IMR-90 (cell line): Measurements from ENCODE around the gene MID2. TPM values are rescaled to one million over a fixed set of nuclear protein-coding genes. Genes with fewer than 3 reads are reported as not detected.
"Not testable (repeated sequence)": the region's sequence is repeated elsewhere in the genome, so short reads cannot be mapped to it uniquely, and the experiment has no call there.

Experiments
- ATAC-seq: fragments of 200-7000 bp; cut with Tn5 transposase; 2 replicates; pipeline ENCODE4 v1.9.1; 2020; ENCODE audit warnings: low read depth, mild to moderate bottlenecking, moderate library complexity
- BruUV-seq: library from RNA; stranded (reverse); fragments of 400-500 nt; replicated peaks from 2 replicates; lab custom pipeline; 2021; lab: Mats Ljungman, UMichigan
- CTCF ChIA-PET: fragments of 300-600 bp; formaldehyde crosslinking; extraction: SDS; loops from one replicate; lab custom pipeline; 2021; ENCODE audit warnings: antibody characterized with exemption; lab: Yijun Ruan, JAX
- POLR2A ChIA-PET: fragments of 300-600 bp; sonication (Branson Sonifier 250); formaldehyde crosslinking; loops from one replicate; lab custom pipeline; 2022; ENCODE audit warnings: antibody characterized with exemption; ENCODE audit not compliant: unreplicated experiment; lab: Charles Lee
- DNase-seq: peaks from one replicate; pipeline ENCODE4 v3.0.0; 2013
- H2AFZ ChIP-seq: replicated peaks from 2 replicates; pipeline ENCODE3; 2013; ENCODE audit warnings: low read length, mild to moderate bottlenecking; ENCODE audit not compliant: poor library complexity
- H2AK5ac ChIP-seq: 2 replicates; pipeline ENCODE4 v1.6.1; 2013; ENCODE audit warnings: low read depth, low read length, inconsistent platforms
- H2AK9ac ChIP-seq: replicated peaks from 2 replicates; pipeline ENCODE3; 2013; ENCODE audit warnings: mild to moderate bottlenecking, low read depth, low read length, moderate library complexity; ENCODE audit not compliant: poor library complexity
- H2BK120ac ChIP-seq: 2 replicates; pipeline ENCODE4 v1.6.1; 2013; ENCODE audit warnings: low read depth, low read length, inconsistent platforms
- H2BK15ac ChIP-seq: 3 replicates; pipeline ENCODE4 v1.6.1; 2013; ENCODE audit warnings: low read depth, low read length, inconsistent platforms
- H2BK20ac ChIP-seq: 2 replicates; pipeline ENCODE4 v1.6.1; 2013; ENCODE audit warnings: low read depth, mild to moderate bottlenecking, inconsistent platforms, low read length, moderate library complexity
- H2BK5ac ChIP-seq: 2 replicates; pipeline ENCODE4 v1.6.1; 2013; ENCODE audit warnings: mild to moderate bottlenecking, low read depth, low read length, inconsistent platforms; ENCODE audit not compliant: poor library complexity, severe bottlenecking
- H3K14ac ChIP-seq: replicated peaks from 2 replicates; pipeline ENCODE4 v1.6.1; 2013; ENCODE audit warnings: low read depth, low read length, inconsistent platforms
- H3K18ac ChIP-seq: 2 replicates; pipeline ENCODE4 v1.6.1; 2013; ENCODE audit warnings: low read depth, low read length, control low read depth
- H3K23ac ChIP-seq: 2 replicates; pipeline ENCODE4 v1.6.1; 2013; ENCODE audit warnings: low read depth, low read length, inconsistent platforms
- H3K27ac ChIP-seq: 2 replicates; pipeline ENCODE4 v1.5.1; 2013; ENCODE audit warnings: mild to moderate bottlenecking, control low read depth, low read length; ENCODE audit not compliant: insufficient read depth
- H3K27me3 ChIP-seq: 2 replicates; pipeline ENCODE4 v1.6.1; 2013; ENCODE audit warnings: low read length; ENCODE audit not compliant: control insufficient read depth, insufficient read depth
- H3K36me3 ChIP-seq: 2 replicates; pipeline ENCODE4 v1.6.1; 2013; ENCODE audit warnings: low read length, mixed read lengths; ENCODE audit not compliant: control insufficient read depth, insufficient read depth
- H3K4ac ChIP-seq: 2 replicates; pipeline ENCODE4 v1.6.1; 2013; ENCODE audit warnings: low read depth, low read length, inconsistent platforms
- H3K4me1 ChIP-seq: 2 replicates; pipeline ENCODE4 v1.6.1; 2013; ENCODE audit warnings: low read length, mixed read lengths; ENCODE audit not compliant: control insufficient read depth, insufficient read depth
- H3K4me2 ChIP-seq: 2 replicates; pipeline ENCODE4 v1.6.1; 2013; ENCODE audit warnings: low read depth, mild to moderate bottlenecking, control low read depth, low read length, moderate library complexity
- H3K4me3 ChIP-seq: 2 replicates; pipeline ENCODE4 v1.5.1; 2013; ENCODE audit warnings: low read depth, mild to moderate bottlenecking, control low read depth, low read length, moderate library complexity; ENCODE audit not compliant: insufficient read depth
- H3K56ac ChIP-seq: 2 replicates; pipeline ENCODE4 v1.6.1; 2013; ENCODE audit warnings: low read length, inconsistent platforms; ENCODE audit not compliant: insufficient read depth; ENCODE audit errors: extremely low read depth
- H3K79me1 ChIP-seq, 2 experiments: 2 replicates each; pipeline ENCODE4 v1.6.1; 2013; ENCODE audit warnings: low read length in 2 of 2, inconsistent platforms in 1 of 2, low read depth in 1 of 2
- H3K9ac ChIP-seq: 2 replicates; pipeline ENCODE4 v1.6.1; 2013; ENCODE audit warnings: low read depth, low read length, control low read depth
- H3K9me1 ChIP-seq: 2 replicates; pipeline ENCODE4 v1.6.1; 2013; ENCODE audit warnings: low read length, inconsistent platforms; ENCODE audit not compliant: insufficient read depth
- H3K9me3 ChIP-seq: 2 replicates; pipeline ENCODE4 v1.6.1; 2013; ENCODE audit warnings: low read length; ENCODE audit not compliant: control insufficient read depth, insufficient read depth
- H4K20me1 ChIP-seq: 2 replicates; pipeline ENCODE4 v1.6.1; 2013; ENCODE audit warnings: low read length, inconsistent platforms; ENCODE audit not compliant: insufficient read depth
- H4K5ac ChIP-seq: 2 replicates; pipeline ENCODE4 v1.6.1; 2013; ENCODE audit warnings: mild to moderate bottlenecking, low read depth, low read length, control low read depth
- H4K8ac ChIP-seq, 2 experiments: 2 replicates each; pipeline ENCODE4 v1.6.1; 2013; ENCODE audit warnings: low read depth in 2 of 2, low read length in 2 of 2, control low read depth in 1 of 2, inconsistent platforms in 1 of 2
- H4K91ac ChIP-seq: 2 replicates; pipeline ENCODE4 v1.6.1; 2013; ENCODE audit warnings: low read depth, low read length, inconsistent platforms; ENCODE audit not compliant: insufficient read depth
- MAFK ChIP-seq: IDR thresholded peaks from 2 replicates; pipeline ENCODE4 v1.6.1; 2012; ENCODE audit warnings: low read depth, low read length, improper control_type of control experiment
- MXI1 ChIP-seq: IDR thresholded peaks from 2 replicates; pipeline ENCODE4 v1.6.1; 2012; ENCODE audit warnings: low read depth, mild to moderate bottlenecking, low read length, moderate library complexity, borderline replicate concordance
- NFE2L2 ChIP-seq: fragments of 150-350 bp; IDR thresholded peaks from 2 replicates; pipeline ENCODE4 v1.6.1; 2016; ENCODE audit warnings: low read depth, mild to moderate bottlenecking, low read length
- POLR2A ChIP-seq: IDR thresholded peaks from 2 replicates; pipeline ENCODE4 v1.6.1; 2012; ENCODE audit warnings: mild to moderate bottlenecking, low read depth, low read length
- RCOR1 ChIP-seq: IDR thresholded peaks from 2 replicates; pipeline ENCODE4 v1.6.1; 2012; ENCODE audit warnings: mild to moderate bottlenecking, low read length, improper control_type of control experiment; ENCODE audit not compliant: insufficient replicate concordance
- USF2 ChIP-seq: fragments of 150-350 bp; IDR thresholded peaks from 2 replicates; pipeline ENCODE4 v1.6.1; 2017; ENCODE audit warnings: mild to moderate bottlenecking, antibody characterized with exemption, low read length, low read depth
- whole genome bisulfite sequencing, 2 experiments: methylation state at CpG; one replicate each; pipeline versions ENCODE4 v1.1.5 to v1.1.7; 2013; ENCODE audit warnings: missing lambda C conversion rate in 2 of 2; ENCODE audit not compliant: insufficient read length in 1 of 2; ENCODE audit errors: extremely low coverage in 2 of 2; 5-methylcytosine and 5-hydroxymethylcytosine counted together
- dilution Hi-C: fragments of 300-500 bp; cut with HindIII; formaldehyde crosslinking; loops from one replicate; pipeline ENCODE4 v1.14.3; 2018; ENCODE audit warnings: low sequenced_read_pairs; ENCODE audit not compliant: unreplicated experiment
- in situ Hi-C: fragments of 300-500 bp; cut with MboI; formaldehyde crosslinking; loops from 3 replicates; pipeline ENCODE4 v1.14.3; 2019; ENCODE audit warnings: low sequenced_read_pairs, inconsistent platforms, mixed read lengths
- intact Hi-C: fragments of 100-400 bp; cut with micrococcal nuclease; formaldehyde crosslinking; loops from 2 replicates; pipeline ENCODE4 v1.10.0; 2022
- polyA plus RNA-seq, 3 experiments: library from polyadenylated mRNA; depleted of rRNA; stranded (reverse); fragments of >200 nt; gene quantifications; 2 replicates each; pipeline ENCODE4 v1.2.3, GENCODE V29; 2012; ENCODE audit warnings: low replicate concordance in 1 of 3
- total RNA-seq: library from RNA; depleted of rRNA; stranded (reverse); fragments of >200 nt; gene quantifications from 2 replicates; pipeline ENCODE4 v1.2.3, GENCODE V29; 2012
- TF ChIP-seq, protein P1 (sequence below): conservative IDR thresholded peaks from 2 replicates; pipeline ENCODE4 v1.5.1; 2012; ENCODE audit warnings: mild to moderate bottlenecking, low read depth, low read length, improper control_type of control experiment

The MID2 gene
- total and polyA plus RNA-seq, 2 of the 4 experiments (the other 2 are of a cell fraction), result 1.1 to 4.7 TPM

- Histone ChIP-seq H4K8ac (no peak overlapping the region), H3K27me3 (peaks cover 2% of the 10 kb centered on the region), H2BK5ac (no peak overlapping the region), H4K20me1 (no peaks in the 10 kb centered on the region), H3K9ac (no peak overlapping the region), H3K14ac (no peak overlapping the region), H4K91ac (no peak overlapping the region), H3K4me1 (no peaks in the 10 kb centered on the region), H3K36me3 (no peaks in the 10 kb centered on the region), H2BK20ac (no peak overlapping the region), H3K27ac (no peak overlapping the region), H3K56ac (no peak overlapping the region), H2AK9ac (no peak overlapping the region), H2AFZ (no peak overlapping the region), H3K18ac (no peak overlapping the region), H3K4ac (no peak overlapping the region), H2BK15ac (no peak overlapping the region), H3K79me1 (no peaks in the 10 kb centered on the region), H4K5ac (no peak overlapping the region), H2AK5ac (no peak overlapping the region), H3K23ac (no peak overlapping the region), H3K4me3 (no peak overlapping the region), H3K4me2 (no peak overlapping the region), H3K9me3 (no peaks in the 10 kb centered on the region), H3K9me1 (no peaks in the 10 kb centered on the region), H2BK120ac (no peak overlapping the region)
- in situ Hi-C loops, result no loop called here
- no TSS peak for BruUV-seq
- intact Hi-C loops, result no loop called here
- ChIA-PET CTCF (no interaction called here), POLR2A (no interaction called here)
- ATAC-seq (no peak), DNase-seq (no peak)
- dilution Hi-C loops, result no loop called here
- TF ChIP-seq NFE2L2 (no peak), USF2 (no peak), MAFK (peak; percentile 82), MXI1 (no peak), RCOR1 (no peak), POLR2A (no peak)
- TF ChIP-seq, protein P1, sequence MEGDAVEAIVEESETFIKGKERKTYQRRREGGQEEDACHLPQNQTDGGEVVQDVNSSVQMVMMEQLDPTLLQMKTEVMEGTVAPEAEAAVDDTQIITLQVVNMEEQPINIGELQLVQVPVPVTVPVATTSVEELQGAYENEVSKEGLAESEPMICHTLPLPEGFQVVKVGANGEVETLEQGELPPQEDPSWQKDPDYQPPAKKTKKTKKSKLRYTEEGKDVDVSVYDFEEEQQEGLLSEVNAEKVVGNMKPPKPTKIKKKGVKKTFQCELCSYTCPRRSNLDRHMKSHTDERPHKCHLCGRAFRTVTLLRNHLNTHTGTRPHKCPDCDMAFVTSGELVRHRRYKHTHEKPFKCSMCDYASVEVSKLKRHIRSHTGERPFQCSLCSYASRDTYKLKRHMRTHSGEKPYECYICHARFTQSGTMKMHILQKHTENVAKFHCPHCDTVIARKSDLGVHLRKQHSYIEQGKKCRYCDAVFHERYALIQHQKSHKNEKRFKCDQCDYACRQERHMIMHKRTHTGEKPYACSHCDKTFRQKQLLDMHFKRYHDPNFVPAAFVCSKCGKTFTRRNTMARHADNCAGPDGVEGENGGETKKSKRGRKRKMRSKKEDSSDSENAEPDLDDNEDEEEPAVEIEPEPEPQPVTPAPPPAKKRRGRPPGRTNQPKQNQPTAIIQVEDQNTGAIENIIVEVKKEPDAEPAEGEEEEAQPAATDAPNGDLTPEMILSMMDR, result no peak
Measured at GRCh38 chrX:107856289-107856688, 30.6 kb downstream of the MID2 start.

DNA sequence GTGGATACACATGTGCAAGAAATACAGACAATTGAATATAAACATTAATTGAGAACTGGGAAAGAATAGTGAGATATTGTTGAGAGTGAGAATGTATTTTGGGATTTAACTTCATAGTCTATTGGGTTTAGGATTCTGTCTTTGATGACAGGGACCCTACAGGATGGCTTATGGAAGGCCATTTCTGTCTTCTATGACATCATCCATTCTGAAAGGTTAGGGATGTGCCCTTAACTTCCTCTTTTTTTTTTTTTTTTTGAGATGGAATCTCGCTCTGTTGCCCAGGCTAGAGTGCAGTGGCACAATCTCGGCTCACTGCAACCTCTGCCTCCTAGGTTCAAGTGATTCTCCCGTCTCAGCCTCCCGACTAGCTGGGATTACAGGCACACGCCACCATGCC lies 31.4 kb downstream of the MID2 start:
- H2AK5ac ChIP-seq, H2BK15ac ChIP-seq, H2BK20ac ChIP-seq, POLR2A ChIA-PET, H4K20me1 ChIP-seq, H4K8ac ChIP-seq, H3K79me1 ChIP-seq, H3K36me3 ChIP-seq, ATAC-seq, H3K4me3 ChIP-seq, H3K56ac ChIP-seq, H3K9ac ChIP-seq, H2AFZ ChIP-seq, H3K4me1 ChIP-seq, H3K4me2 ChIP-seq, in situ Hi-C loops, H3K9me1 ChIP-seq, H3K14ac ChIP-seq, H3K27me3 ChIP-seq, dilution Hi-C loops, H3K18ac ChIP-seq, intact Hi-C loops, H2AK9ac ChIP-seq, H2BK120ac ChIP-seq, H4K5ac ChIP-seq, DNase-seq, BruUV-seq, H4K91ac ChIP-seq, H3K23ac ChIP-seq, H3K27ac ChIP-seq, H3K4ac ChIP-seq, H3K9me3 ChIP-seq, H2BK5ac ChIP-seq: not testable (repeated sequence)
- WGBS, 2 experiments, result 50% methylated on average over 1 of the region's 5 CpGs; no CpG with 5 or more reads in 1 of the 2 experiments
- CTCF ChIA-PET, result interaction anchor here (0.8 kb wide), 1 partner anchor 13 kb away, joined by 3 read pairs; no protein-coding TSS in a partner anchor
